Cardiac muscle cell (in vitro differentiated cells and primary cell): ENCODE data around the gene IGF2BP3. TPM values are rescaled to one million over a fixed set of nuclear protein-coding genes. Genes with fewer than 3 reads are reported as not detected.

Source experiments
- DNase-seq, 2 donors: peaks; one replicate each; pipeline versions ENCODE4 v3.0.0 to v3.0.0-alpha.2; 2010 to 2017; ENCODE audit warnings: low read depth in 1 of 2, low spot score in 1 of 2
- H3K27ac ChIP-seq: fragments of 200-600 bp; sonication (generic); 2 replicates; pipeline ENCODE4 v1.5.1; 2016
- H3K27me3 ChIP-seq: fragments of 200-600 bp; sonication (generic); 2 replicates; pipeline ENCODE4 v1.6.0; 2016; ENCODE audit warnings: control low read depth
- H3K36me3 ChIP-seq: fragments of 200-600 bp; sonication (generic); 2 replicates; pipeline ENCODE4 v1.5.1; 2016; ENCODE audit warnings: control low read depth
- H3K4me1 ChIP-seq: fragments of 200-600 bp; sonication (generic); 2 replicates; pipeline ENCODE4 v1.8.1; 2017; ENCODE audit warnings: low read depth, mild to moderate bottlenecking, mixed run types
- H3K4me3 ChIP-seq: fragments of 200-600 bp; sonication (generic); 2 replicates; pipeline ENCODE4 v1.5.1; 2016; ENCODE audit warnings: mild to moderate bottlenecking
- H3K9me3 ChIP-seq: fragments of 200-600 bp; sonication (generic); 2 replicates; pipeline ENCODE4 v1.5.1; 2017; ENCODE audit warnings: low read depth, mild to moderate bottlenecking, control low read depth
- polyA plus RNA-seq: library from polyadenylated mRNA; unstranded; fragments of >200 nt; fragmentation: Nextera tagmentation; extraction: Ambion mirVana; gene quantifications from 2 replicates; pipeline ENCODE4 v1.2.1, GENCODE V29; 2016
- total RNA-seq: library from RNA; depleted of rRNA; stranded (reverse); fragments of >200 nt; gene quantifications from 2 replicates; pipeline ENCODE4 v1.2.3, GENCODE V29; 2016
- TF ChIP-seq, protein P1 (sequence below): IDR thresholded peaks from 2 replicates; pipeline ENCODE4 v1.5.1; 2012; ENCODE audit warnings: low read depth, mild to moderate bottlenecking, low read length

Gene IGF2BP3
- total and polyA plus RNA-seq, 2 experiments from 2014 or later, result 30.5 to 59.3 TPM

DNA sequence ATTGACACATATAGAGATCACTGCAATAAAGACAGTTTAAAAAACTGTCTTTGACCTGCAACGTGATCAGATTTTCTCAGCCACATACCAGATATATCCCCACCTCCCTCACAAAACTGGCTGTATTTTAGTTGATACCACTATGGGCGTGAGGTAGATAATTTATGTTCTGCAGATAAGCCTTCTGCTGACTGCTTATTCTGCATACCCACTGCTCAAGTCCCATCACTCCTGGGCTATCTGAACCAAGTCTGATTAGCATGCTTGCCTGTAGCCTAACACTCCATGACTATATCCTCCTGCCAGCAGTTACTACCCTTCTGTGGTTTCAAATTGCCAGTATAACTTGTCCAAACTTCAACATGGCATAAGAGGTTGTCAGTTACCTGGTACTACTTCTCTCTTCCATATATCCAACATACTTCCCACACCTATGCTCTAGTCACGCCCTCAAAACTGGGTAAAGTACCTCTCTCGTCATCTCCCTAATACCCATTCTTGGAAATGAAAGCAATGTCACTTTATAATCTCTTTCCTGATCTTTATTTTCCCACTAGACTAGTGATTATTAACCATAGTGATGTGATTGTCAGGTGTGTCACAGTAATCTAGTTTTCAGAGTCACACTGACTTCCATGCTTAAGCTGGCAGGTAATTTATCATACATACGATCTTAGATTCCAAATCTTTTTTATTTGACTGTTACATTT, 100.4 kb downstream of the IGF2BP3 start:
- DNase-seq, result no peak
- TF ChIP-seq, protein P1, sequence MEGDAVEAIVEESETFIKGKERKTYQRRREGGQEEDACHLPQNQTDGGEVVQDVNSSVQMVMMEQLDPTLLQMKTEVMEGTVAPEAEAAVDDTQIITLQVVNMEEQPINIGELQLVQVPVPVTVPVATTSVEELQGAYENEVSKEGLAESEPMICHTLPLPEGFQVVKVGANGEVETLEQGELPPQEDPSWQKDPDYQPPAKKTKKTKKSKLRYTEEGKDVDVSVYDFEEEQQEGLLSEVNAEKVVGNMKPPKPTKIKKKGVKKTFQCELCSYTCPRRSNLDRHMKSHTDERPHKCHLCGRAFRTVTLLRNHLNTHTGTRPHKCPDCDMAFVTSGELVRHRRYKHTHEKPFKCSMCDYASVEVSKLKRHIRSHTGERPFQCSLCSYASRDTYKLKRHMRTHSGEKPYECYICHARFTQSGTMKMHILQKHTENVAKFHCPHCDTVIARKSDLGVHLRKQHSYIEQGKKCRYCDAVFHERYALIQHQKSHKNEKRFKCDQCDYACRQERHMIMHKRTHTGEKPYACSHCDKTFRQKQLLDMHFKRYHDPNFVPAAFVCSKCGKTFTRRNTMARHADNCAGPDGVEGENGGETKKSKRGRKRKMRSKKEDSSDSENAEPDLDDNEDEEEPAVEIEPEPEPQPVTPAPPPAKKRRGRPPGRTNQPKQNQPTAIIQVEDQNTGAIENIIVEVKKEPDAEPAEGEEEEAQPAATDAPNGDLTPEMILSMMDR, result no peak

DNA sequence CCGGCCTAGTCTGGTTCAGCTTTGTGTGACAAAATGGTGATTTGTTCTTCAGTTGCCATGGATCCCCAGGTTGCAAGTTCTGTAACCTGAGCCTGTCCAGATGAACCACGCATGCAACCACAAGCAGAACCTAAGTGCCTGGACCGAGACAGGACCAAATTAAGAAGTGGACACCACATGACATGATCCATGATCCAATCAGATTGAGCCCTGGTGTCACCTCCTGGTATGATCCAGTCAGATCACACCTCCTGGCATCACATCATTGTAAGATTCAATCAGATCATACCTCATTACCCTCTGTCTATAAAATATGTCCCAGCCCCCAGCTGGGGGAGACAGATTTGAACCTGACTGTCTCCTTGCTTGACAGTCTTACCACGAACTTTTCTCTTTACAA, 101.2 kb downstream of the IGF2BP3 start:
- TF ChIP-seq, protein P1, result no peak
- Histone ChIP-seq H3K27ac (no peak overlapping the region), H3K36me3 (no peaks in the 10 kb centered on the region), H3K27me3 (no peaks in the 10 kb centered on the region), H3K4me3 (no peak overlapping the region), H3K9me3 (no peaks in the 10 kb centered on the region), H3K4me1 (peaks cover 15% of the 10 kb centered on the region)
- no peak for DNase-seq

More for the DNA sequence above, 100.4 kb downstream of the IGF2BP3 start:
- Histone ChIP-seq H3K27ac (no peak overlapping the region), H3K36me3 (no peaks in the 10 kb centered on the region), H3K4me1 (peaks cover 15% of the 10 kb centered on the region), H3K27me3 (no peaks in the 10 kb centered on the region), H3K4me3 (no peak overlapping the region), H3K9me3 (no peaks in the 10 kb centered on the region)

DNA sequence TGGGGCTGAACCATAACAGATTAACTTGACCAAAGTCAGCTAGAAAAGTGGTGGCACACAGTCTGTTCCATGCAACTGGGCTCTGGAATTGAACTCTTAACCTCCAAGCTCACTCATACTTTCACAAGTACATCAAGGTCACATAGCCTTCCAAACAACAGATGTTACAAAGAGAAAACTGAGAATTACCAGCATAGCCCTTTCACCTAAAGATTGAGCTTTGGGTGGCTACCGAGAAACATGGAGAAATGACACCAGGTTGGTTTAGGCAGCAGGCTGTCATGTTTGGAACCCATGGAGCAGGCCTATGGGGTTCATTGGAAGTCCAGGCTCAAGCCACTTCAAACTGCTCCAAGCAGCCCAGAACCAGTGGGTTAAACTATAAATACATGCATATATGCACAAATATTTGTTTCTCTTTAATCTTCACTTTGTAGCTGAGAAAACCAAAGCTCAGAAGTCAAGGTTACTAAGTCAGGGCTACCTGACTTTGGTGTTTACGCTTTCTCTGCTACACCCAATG, 112.1 kb downstream of the IGF2BP3 start:
- TF ChIP-seq, protein P1, result no peak
- no peaks in the 10 kb centered on the region for H3K36me3 ChIP-seq
- H3K27me3 ChIP-seq, result no peaks in the 10 kb centered on the region
- no peak overlapping the region for H3K4me3 ChIP-seq
- H3K9me3 ChIP-seq, result no peaks in the 10 kb centered on the region
- H3K27ac ChIP-seq, result peak overlapping the region; percentile 70
- peaks cover 2% of the 10 kb centered on the region for H3K4me1 ChIP-seq
- no peak for DNase-seq

DNA sequence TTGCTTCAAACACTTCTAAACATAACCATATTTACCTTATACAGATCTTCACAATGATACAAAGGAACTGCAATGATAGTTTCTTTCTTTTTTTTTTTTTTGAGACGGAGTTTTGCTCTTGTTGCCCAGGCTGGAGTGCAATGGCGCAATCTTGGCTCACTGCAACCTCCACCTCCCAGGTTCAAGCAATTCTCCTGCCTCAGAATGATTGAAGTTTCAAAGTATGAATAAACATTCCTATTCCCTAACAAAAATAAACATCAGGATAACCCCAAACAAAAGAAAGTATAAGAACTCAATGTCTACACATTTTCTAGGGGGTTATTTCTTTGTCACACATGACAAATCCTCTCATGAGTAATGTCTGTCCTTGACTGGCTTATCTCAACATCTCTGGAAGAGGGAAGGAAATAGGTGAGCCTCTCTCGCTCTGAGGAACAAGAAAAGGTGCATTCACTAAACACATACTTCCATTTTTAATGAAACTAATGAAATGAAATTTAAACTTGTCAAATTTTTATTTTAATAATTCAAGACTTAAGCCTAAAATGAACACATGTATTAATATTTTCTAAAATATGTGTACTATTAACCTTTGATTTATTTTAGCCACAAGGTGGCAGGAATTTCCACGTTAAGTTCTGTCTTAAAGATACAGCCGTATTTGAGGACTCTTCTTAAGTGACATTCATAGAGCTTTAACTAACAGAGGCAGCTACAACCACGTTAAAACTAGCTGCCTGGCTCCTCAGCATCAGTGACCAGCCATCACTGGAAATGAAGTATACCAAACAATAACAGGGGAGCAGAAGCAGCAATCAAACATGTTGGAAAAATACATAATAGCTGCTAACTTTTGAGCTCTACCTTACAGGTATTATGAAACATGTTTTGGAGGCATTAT, 112.8 kb downstream of the IGF2BP3 start:
- TF ChIP-seq, protein P1, result peak; percentile 27
- Histone ChIP-seq H3K4me1 (peaks cover 2% of the 10 kb centered on the region), H3K27ac (peak overlapping the region; percentile 70), H3K4me3 (no peak overlapping the region), H3K27me3 (no peaks in the 10 kb centered on the region), H3K36me3 (no peaks in the 10 kb centered on the region), H3K9me3 (no peaks in the 10 kb centered on the region)
- peak; percentile 37 to 59 for DNase-seq

DNA sequence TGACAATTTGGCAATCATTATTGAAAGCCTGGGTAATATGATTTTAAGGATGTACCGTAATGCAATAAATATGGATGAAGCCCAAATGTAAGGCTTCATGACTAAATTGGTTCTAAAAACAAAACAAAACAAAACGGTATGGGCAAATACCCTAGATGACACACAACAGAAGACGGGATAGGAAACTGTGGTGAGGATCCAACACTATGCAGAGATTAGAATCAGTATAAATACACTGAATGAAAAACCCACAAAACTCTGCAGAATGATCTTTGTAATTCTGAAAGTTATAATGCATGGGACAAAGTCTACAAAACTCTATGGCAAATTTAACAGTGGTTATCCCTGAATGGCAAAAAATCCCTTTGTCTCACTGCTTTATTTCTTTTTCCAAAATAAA, 113.6 kb downstream of the IGF2BP3 start:
- H3K4me3 ChIP-seq, result no peak overlapping the region
- no peaks in the 10 kb centered on the region for H3K9me3 ChIP-seq
- peak in 1 of 2 donors; percentile 38 for DNase-seq
- peaks cover 2% of the 10 kb centered on the region for H3K4me1 ChIP-seq
- H3K27ac ChIP-seq, result no peak overlapping the region
- H3K27me3 ChIP-seq, result no peaks in the 10 kb centered on the region
- TF ChIP-seq, protein P1, result no peak
- no peaks in the 10 kb centered on the region for H3K36me3 ChIP-seq
